ENCODE data around the gene TEAD3.

GRCh38 chr6:35443341-35444030, 53.4 kb downstream of the TEAD3 start:
- TF ChIP-seq CTCF (IDR thresholded peaks at IDR 0.05; ENCODE audit: low read depth, low read length, missing input control) (no peak), RXRA (IDR thresholded peaks at IDR 0.05) (no peak), REST (IDR thresholded peaks at IDR 0.05) (no peak), ATF3 (IDR thresholded peaks at IDR 0.05) (no peak), JUND (IDR thresholded peaks at IDR 0.05) (no peak), MAX (IDR thresholded peaks at IDR 0.05) (no peak), RAD21 (IDR thresholded peaks at IDR 0.05) (no peak), HNF4A (conservative IDR thresholded peaks at IDR 0.05) (no peak), SP1 (IDR thresholded peaks at IDR 0.05) (no peak), TAF1 (conservative IDR thresholded peaks at IDR 0.05) (no peak), ZBTB33 (IDR thresholded peaks at IDR 0.05) (no peak), YY1 (IDR thresholded peaks at IDR 0.05) (no peak), EGR1 (IDR thresholded peaks at IDR 0.05; ENCODE audit: low read depth in 2 of 2) (no peak)

Data from liver (tissue), 3 donors.